SK-N-SH (cell line): ENCODE results near the gene KYAT1. TPM values are rescaled to one million over a fixed set of nuclear protein-coding genes. Genes with fewer than 3 reads are reported as not detected.

Source experiments
- CTCF ChIA-PET: fragments of 300-600, 350-600 bp; formaldehyde crosslinking; extraction: SDS; loops from one replicate; lab custom pipeline; 2021; lab: Yijun Ruan, JAX
- POLR2A ChIA-PET: fragments of 350-600 bp; sonication (Branson Sonifier 250); formaldehyde crosslinking; extraction: SDS; loops from one replicate; lab custom pipeline; 2020; ENCODE audit warnings: antibody characterized with exemption, inconsistent platforms; lab: Yijun Ruan, JAX
- DNase-seq: peaks from one replicate; pipeline ENCODE4 v3.0.0; 2012
- H2AFZ ChIP-seq: fragments of 200-600 bp; sonication (generic); 2 replicates; pipeline ENCODE4 v1.8.1; 2016; ENCODE audit warnings: antibody characterized with exemption, mild to moderate bottlenecking, low read depth
- H3F3A ChIP-seq: fragments of 200-600 bp; sonication (generic); replicated peaks from 2 replicates; pipeline ENCODE3; 2016; ENCODE audit warnings: antibody characterized with exemption, mild to moderate bottlenecking; ENCODE audit not compliant: insufficient read depth
- H3K27ac ChIP-seq, 2 experiments: fragments of 200-500 bp in 1 of 2; fragments of 200-600 bp in 1 of 2; sonication (Bioruptor generic) in 1 of 2; sonication (generic), shearing (Covaris generic) in 1 of 2; 2 replicates each; pipeline versions ENCODE4 v1.5.1 to v1.6.1; 2014 to 2016; ENCODE audit warnings: low read depth in 2 of 2, inconsistent platforms in 1 of 2, low read length in 1 of 2, mild to moderate bottlenecking in 1 of 2, mixed read lengths in 1 of 2
- H3K27me3 ChIP-seq: fragments of 200-600 bp; sonication (generic), shearing (Covaris generic); 2 replicates; pipeline ENCODE4 v1.6.1; 2016; ENCODE audit warnings: mixed run types; ENCODE audit not compliant: insufficient read depth
- H3K36me3 ChIP-seq, 2 experiments: fragments of 200-500 bp in 1 of 2; fragments of 200-600 bp in 1 of 2; sonication (Bioruptor generic) in 1 of 2; sonication (generic) in 1 of 2; replicated peaks in 1 of 2; 2 replicates each; pipeline versions ENCODE3 to v1.5.1; 2014 to 2016; ENCODE audit warnings: low read length in 1 of 2, mild to moderate bottlenecking in 1 of 2; ENCODE audit not compliant: insufficient read depth in 2 of 2, control insufficient read depth in 1 of 2
- H3K4me1 ChIP-seq, 2 experiments: fragments of 200-500 bp in 1 of 2; fragments of 200-600 bp in 1 of 2; sonication (Bioruptor generic) in 1 of 2; sonication (generic), shearing (Covaris generic) in 1 of 2; 2 replicates each; pipeline versions ENCODE4 v1.5.1 to v1.6.1; 2014 to 2016; ENCODE audit warnings: low read depth in 1 of 2, low read length in 1 of 2, mixed run types in 1 of 2; ENCODE audit not compliant: insufficient read depth in 2 of 2, control insufficient read depth in 1 of 2
- H3K4me2 ChIP-seq: fragments of 200-600 bp; sonication (generic), shearing (Covaris generic); 2 replicates; pipeline ENCODE4 v1.6.1; 2017; ENCODE audit warnings: mixed run types
- H3K4me3 ChIP-seq, 2 experiments: fragments of 200-500 bp in 1 of 2; fragments of 200-600 bp in 1 of 2; sonication (Bioruptor generic) in 1 of 2; sonication (generic), shearing (Covaris generic) in 1 of 2; 2 replicates each; pipeline versions ENCODE4 v1.5.1 to v1.8.1; 2014 to 2016; ENCODE audit warnings: low read depth in 2 of 2, inconsistent platforms in 1 of 2, low read length in 1 of 2, mild to moderate bottlenecking in 1 of 2, mixed read lengths in 1 of 2, moderate library complexity in 1 of 2
- H3K79me2 ChIP-seq: fragments of 200-600 bp; sonication (generic); 2 replicates; pipeline ENCODE4 v1.8.1; 2017; ENCODE audit warnings: mild to moderate bottlenecking; ENCODE audit not compliant: insufficient read depth
- H3K9ac ChIP-seq: fragments of 200-600 bp; sonication (generic); 2 replicates; pipeline ENCODE4 v1.6.1; 2017; ENCODE audit warnings: mixed run types
- H3K9me2 ChIP-seq: fragments of 200-600 bp; sonication (generic); 2 replicates; pipeline ENCODE4 v1.6.1; 2017; ENCODE audit warnings: mixed run types
- H3K9me3 ChIP-seq: fragments of 200-600 bp; sonication (generic); 2 replicates; pipeline ENCODE4 v1.6.1; 2017; ENCODE audit warnings: mixed run types, mild to moderate bottlenecking, moderate library complexity
- H4K20me1 ChIP-seq: fragments of 200-600 bp; sonication (generic); 2 replicates; pipeline ENCODE4 v1.6.1; 2017; ENCODE audit warnings: mild to moderate bottlenecking, mixed run types; ENCODE audit not compliant: insufficient read depth
- CHD2 ChIP-seq: fragments of 150-350 bp; IDR thresholded peaks from 2 replicates; pipeline ENCODE4 v1.6.1; 2018; ENCODE audit warnings: low read length; ENCODE audit not compliant: partially characterized antibody
- ELF1 ChIP-seq: IDR thresholded peaks from 2 replicates; pipeline ENCODE4 v1.4.0; 2012
- EZH2phosphoT487 ChIP-seq: fragments of 200-600 bp; sonication (generic); IDR thresholded peaks from 2 replicates; pipeline ENCODE4 v1.6.1; 2017; ENCODE audit warnings: low read depth, mixed run types, mild to moderate bottlenecking, antibody characterized with exemption, moderate library complexity, borderline replicate concordance
- FOXJ3 ChIP-seq: sonication (generic); formaldehyde crosslinking; IDR thresholded peaks from 2 replicates; pipeline ENCODE4 v1.5.1; 2020; ENCODE audit warnings: mild to moderate bottlenecking, missing genetic modification reagents
- FOXM1 ChIP-seq: IDR thresholded peaks from 2 replicates; pipeline ENCODE4 v1.4.0; 2012; ENCODE audit warnings: low read depth, mild to moderate bottlenecking
- GATA2 ChIP-seq: sonication (generic); formaldehyde crosslinking; IDR thresholded peaks from 2 replicates; pipeline ENCODE4 v1.5.0; 2020; ENCODE audit warnings: mild to moderate bottlenecking, missing genetic modification reagents
- JUND ChIP-seq: IDR thresholded peaks from 2 replicates; pipeline ENCODE4 v1.4.0; 2012
- MEF2A ChIP-seq: IDR thresholded peaks from 2 replicates; pipeline ENCODE4 v1.4.0; 2012; ENCODE audit warnings: low read depth, borderline replicate concordance
- POLR2AphosphoS5 ChIP-seq: IDR thresholded peaks from 2 replicates; pipeline ENCODE4 v1.6.1; 2012; ENCODE audit warnings: low read depth, low read length
- RAD21 ChIP-seq: IDR thresholded peaks from 2 replicates; pipeline ENCODE4 v1.6.1; 2012; ENCODE audit warnings: mild to moderate bottlenecking, low read length
- RCOR1 ChIP-seq: fragments of 150-350 bp; IDR thresholded peaks from 2 replicates; pipeline ENCODE4 v1.6.1; 2017; ENCODE audit warnings: antibody characterized with exemption, low read length
- RFX5 ChIP-seq: IDR thresholded peaks from 2 replicates; pipeline ENCODE4 v1.6.1; 2012; ENCODE audit warnings: mild to moderate bottlenecking, improper control_type of control experiment, low read length
- SIN3A ChIP-seq: IDR thresholded peaks from 2 replicates; pipeline ENCODE4 v1.6.1; 2012; ENCODE audit warnings: low read depth, mild to moderate bottlenecking, low read length, moderate library complexity, borderline replicate concordance
- WGBS: methylation state at CpG from one replicate; pipeline ENCODE4 v1.1.6; 2017; ENCODE audit warnings: low lambda C conversion rate; 5-methylcytosine and 5-hydroxymethylcytosine counted together
- polyA plus RNA-seq, 3 experiments: library from polyadenylated mRNA; depleted of rRNA; stranded (reverse); fragments of >200 nt; gene quantifications; 2 replicates each; pipeline ENCODE4 v1.2.3, GENCODE V29; 2012
- TF ChIP-seq, protein P1 (sequence below): fragments of 200-600 bp; sonication (generic); IDR thresholded peaks from 2 replicates; pipeline ENCODE4 v1.6.1; 2017; ENCODE audit warnings: antibody characterized with exemption, mild to moderate bottlenecking, moderate library complexity
- TF ChIP-seq, protein P2 (sequence below): IDR thresholded peaks from 2 replicates; pipeline ENCODE4 v1.4.0; 2012; ENCODE audit warnings: low read depth, borderline replicate concordance
- TF ChIP-seq, protein P3 (sequence below): IDR thresholded peaks from 2 replicates; pipeline ENCODE4 v1.4.0; 2012; ENCODE audit warnings: low read depth, borderline replicate concordance
- TF ChIP-seq, protein P4 (sequence below): fragments of 150-350 bp; IDR thresholded peaks from 2 replicates; pipeline ENCODE4 v1.6.1; 2016; ENCODE audit warnings: mild to moderate bottlenecking, low read depth, low read length

KYAT1 gene
- polyA plus RNA-seq, 1 of the 3 experiments (the other 2 are of a cell fraction), result 9.4 TPM

DNA sequence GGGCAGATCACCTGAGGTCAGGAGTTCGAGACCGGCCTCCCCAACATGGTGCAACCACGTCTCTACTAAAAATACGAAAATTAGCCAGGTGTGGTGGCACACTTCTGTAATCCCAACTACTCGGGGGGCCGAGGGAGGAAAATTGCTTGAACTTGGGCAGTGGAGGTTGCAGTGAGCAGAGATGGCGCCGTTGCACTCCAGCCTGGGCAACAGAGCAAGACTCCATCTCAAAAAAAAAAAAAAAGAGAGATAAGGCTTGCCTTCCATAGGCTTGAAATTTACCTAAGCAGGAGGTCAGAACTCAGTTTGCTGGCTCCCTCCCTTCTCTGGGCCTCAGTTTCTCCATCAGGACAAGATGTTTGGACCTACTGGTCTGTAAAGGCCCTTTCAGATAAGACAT lies 53.5 kb downstream of the KYAT1 start:
- WGBS, result 99% methylated on average over 8 of the region's 8 CpGs
- H3K4me3 ChIP-seq, result peak overlapping the region in 1 of 2 experiments; percentile 75; a peak in 1 of 4 replicates
- ChIA-PET POLR2A (interaction anchor here (0.9 kb wide), 1 partner anchor 10 kb away, joined by 3 read pairs; the partner anchor contains the start of gene ENDOG), CTCF (interaction anchor here (2.2 to 3.7 kb wide), 2 partner anchors 10 to 100 kb away, joined by 6 to 34 read pairs; partner anchors contain the start of gene ENDOG)
- H3K4me2 ChIP-seq, result peak overlapping the region; percentile 92
- no peaks in the 10 kb centered on the region for H4K20me1 ChIP-seq
- H3K79me2 ChIP-seq, result peaks cover 25% of the 10 kb centered on the region; the same call in 1 of the 2 replicates
- H3K9me3 ChIP-seq, result no peaks in the 10 kb centered on the region
- TF ChIP-seq, protein P1, sequence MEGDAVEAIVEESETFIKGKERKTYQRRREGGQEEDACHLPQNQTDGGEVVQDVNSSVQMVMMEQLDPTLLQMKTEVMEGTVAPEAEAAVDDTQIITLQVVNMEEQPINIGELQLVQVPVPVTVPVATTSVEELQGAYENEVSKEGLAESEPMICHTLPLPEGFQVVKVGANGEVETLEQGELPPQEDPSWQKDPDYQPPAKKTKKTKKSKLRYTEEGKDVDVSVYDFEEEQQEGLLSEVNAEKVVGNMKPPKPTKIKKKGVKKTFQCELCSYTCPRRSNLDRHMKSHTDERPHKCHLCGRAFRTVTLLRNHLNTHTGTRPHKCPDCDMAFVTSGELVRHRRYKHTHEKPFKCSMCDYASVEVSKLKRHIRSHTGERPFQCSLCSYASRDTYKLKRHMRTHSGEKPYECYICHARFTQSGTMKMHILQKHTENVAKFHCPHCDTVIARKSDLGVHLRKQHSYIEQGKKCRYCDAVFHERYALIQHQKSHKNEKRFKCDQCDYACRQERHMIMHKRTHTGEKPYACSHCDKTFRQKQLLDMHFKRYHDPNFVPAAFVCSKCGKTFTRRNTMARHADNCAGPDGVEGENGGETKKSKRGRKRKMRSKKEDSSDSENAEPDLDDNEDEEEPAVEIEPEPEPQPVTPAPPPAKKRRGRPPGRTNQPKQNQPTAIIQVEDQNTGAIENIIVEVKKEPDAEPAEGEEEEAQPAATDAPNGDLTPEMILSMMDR, result 0 out of 2 replicates have a peak, but pooled peaks have one; percentile 11
- no peak for TF ChIP-seq CHD2
- H2AFZ ChIP-seq, result no peak overlapping the region
- no peak overlapping the region for H3K9ac ChIP-seq
- H3K9me2 ChIP-seq, result no peaks in the 10 kb centered on the region
- no peak for DNase-seq
- H3K36me3 ChIP-seq, result peaks cover 26 to 36% of the 10 kb centered on the region in 2 experiments
- H3F3A ChIP-seq, result peaks cover 16% of the 10 kb centered on the region
- no peaks in the 10 kb centered on the region for H3K27me3 ChIP-seq
- no peak overlapping the region for H3K27ac ChIP-seq
- peaks cover 0 to 6% of the 10 kb centered on the region in 2 experiments; a peak in 1 of 4 replicates for H3K4me1 ChIP-seq

DNA sequence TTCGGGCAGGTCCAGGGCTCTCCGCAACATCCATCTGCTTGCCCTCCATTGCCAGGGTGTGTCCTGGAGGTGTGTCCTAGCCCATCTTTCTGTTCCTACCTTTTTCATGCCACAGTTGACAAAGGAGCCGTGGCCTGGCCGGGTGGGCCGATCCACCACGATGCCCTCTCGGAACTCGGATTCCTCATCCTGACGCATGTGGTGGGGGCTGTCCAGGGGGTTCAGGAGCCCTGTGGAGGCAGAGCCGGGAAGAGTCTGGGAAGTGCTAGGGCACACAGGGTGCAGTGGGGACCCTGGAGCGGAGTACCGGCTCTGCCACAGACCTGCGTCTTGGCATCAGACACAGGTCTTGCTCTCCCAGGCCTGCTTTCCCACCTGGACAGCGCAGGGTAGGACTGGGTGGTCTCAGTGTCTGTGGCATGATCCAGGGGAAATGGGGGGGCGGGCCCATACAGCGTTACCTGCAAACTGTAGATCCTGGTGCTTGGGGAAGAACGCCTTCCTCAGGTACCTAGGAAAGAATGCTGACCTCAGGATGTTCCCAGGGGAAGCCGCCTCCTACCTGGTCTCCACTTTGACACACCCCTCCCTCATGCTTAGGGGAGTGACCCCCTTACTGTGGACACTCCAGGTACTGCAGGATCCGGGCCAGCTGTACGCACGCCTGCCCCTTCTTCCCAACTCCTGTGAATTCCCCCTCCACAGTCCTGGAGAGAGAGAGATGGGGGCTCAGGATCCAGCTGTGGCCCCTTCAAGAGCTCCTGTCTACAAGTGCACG lies 55.6 kb downstream of the KYAT1 start:
- H3K4me2 ChIP-seq, result no peak overlapping the region
- WGBS, result 98% methylated on average over 22 of the region's 22 CpGs
- ChIA-PET CTCF (interaction anchor here (1.1 kb wide), 1 partner anchor 8 kb away, joined by 7 read pairs; the partner anchor contains the start of gene ENDOG), POLR2A (no interaction called here)
- peaks cover 26 to 54% of the 10 kb centered on the region in 2 experiments for H3K36me3 ChIP-seq
- no peak for TF ChIP-seq JUND
- no peak for TF ChIP-seq GATA2 (CRISPR knock-in tag)
- no peak for TF ChIP-seq RFX5
- no peak for TF ChIP-seq EZH2phosphoT487
- TF ChIP-seq, protein P2, sequence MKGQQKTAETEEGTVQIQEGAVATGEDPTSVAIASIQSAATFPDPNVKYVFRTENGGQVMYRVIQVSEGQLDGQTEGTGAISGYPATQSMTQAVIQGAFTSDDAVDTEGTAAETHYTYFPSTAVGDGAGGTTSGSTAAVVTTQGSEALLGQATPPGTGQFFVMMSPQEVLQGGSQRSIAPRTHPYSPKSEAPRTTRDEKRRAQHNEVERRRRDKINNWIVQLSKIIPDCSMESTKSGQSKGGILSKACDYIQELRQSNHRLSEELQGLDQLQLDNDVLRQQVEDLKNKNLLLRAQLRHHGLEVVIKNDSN, result no peak
- TF ChIP-seq, protein P3, sequence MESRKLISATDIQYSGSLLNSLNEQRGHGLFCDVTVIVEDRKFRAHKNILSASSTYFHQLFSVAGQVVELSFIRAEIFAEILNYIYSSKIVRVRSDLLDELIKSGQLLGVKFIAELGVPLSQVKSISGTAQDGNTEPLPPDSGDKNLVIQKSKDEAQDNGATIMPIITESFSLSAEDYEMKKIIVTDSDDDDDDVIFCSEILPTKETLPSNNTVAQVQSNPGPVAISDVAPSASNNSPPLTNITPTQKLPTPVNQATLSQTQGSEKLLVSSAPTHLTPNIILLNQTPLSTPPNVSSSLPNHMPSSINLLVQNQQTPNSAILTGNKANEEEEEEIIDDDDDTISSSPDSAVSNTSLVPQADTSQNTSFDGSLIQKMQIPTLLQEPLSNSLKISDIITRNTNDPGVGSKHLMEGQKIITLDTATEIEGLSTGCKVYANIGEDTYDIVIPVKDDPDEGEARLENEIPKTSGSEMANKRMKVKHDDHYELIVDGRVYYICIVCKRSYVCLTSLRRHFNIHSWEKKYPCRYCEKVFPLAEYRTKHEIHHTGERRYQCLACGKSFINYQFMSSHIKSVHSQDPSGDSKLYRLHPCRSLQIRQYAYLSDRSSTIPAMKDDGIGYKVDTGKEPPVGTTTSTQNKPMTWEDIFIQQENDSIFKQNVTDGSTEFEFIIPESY, result no peak
- no peak for TF ChIP-seq ELF1
- TF ChIP-seq, protein P4, sequence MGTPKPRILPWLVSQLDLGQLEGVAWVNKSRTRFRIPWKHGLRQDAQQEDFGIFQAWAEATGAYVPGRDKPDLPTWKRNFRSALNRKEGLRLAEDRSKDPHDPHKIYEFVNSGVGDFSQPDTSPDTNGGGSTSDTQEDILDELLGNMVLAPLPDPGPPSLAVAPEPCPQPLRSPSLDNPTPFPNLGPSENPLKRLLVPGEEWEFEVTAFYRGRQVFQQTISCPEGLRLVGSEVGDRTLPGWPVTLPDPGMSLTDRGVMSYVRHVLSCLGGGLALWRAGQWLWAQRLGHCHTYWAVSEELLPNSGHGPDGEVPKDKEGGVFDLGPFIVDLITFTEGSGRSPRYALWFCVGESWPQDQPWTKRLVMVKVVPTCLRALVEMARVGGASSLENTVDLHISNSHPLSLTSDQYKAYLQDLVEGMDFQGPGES, result no peak
- no peak for TF ChIP-seq POLR2AphosphoS5
- no peak for TF ChIP-seq FOXM1
- no peak for TF ChIP-seq MEF2A
- TF ChIP-seq SIN3A, result no peak
- no peak for TF ChIP-seq RAD21
- TF ChIP-seq RCOR1, result no peak
- TF ChIP-seq FOXJ3 (CRISPR knock-in tag), result no peak
- H3K9me2 ChIP-seq, result no peaks in the 10 kb centered on the region
- H3F3A ChIP-seq, result peaks cover 16% of the 10 kb centered on the region
- peaks cover 25% of the 10 kb centered on the region; the same call in 1 of the 2 replicates for H3K79me2 ChIP-seq
- H3K4me1 ChIP-seq, result peaks cover 0 to 6% of the 10 kb centered on the region in 2 experiments; a peak in 1 of 4 replicates
- H2AFZ ChIP-seq, result no peak overlapping the region
- peak; percentile 65 for DNase-seq
- no peaks in the 10 kb centered on the region for H4K20me1 ChIP-seq
- H3K27me3 ChIP-seq, result no peaks in the 10 kb centered on the region
- no peak overlapping the region for H3K4me3 ChIP-seq
- H3K27ac ChIP-seq, result no peak overlapping the region
- H3K9me3 ChIP-seq, result no peaks in the 10 kb centered on the region
- H3K9ac ChIP-seq, result no peak overlapping the region
